K562 (cell line): Measurements from ENCODE around the gene ANXA8.
"Not testable (repeated sequence)": the region's sequence is repeated elsewhere in the genome, so short reads cannot be mapped to it uniquely, and the experiment has no call there.

ENCODE experiments used
- FOXM1 ChIP-seq, 2 experiments: fragments of 450-650 bp in 1 of 2; sonication (generic) in 1 of 2; formaldehyde crosslinking in 1 of 2; IDR thresholded peaks; 2 replicates each; pipeline versions ENCODE4 v1.6.1 to v1.9.0; 2017 to 2022; ENCODE audit warnings: low read depth in 2 of 2, mild to moderate bottlenecking in 2 of 2, missing genetic modification reagents in 1 of 2, moderate library complexity in 1 of 2
- HMG20B ChIP-seq: fragments of 250-450 bp; sonication (Bioruptor Pico); IDR thresholded peaks from 2 replicates; pipeline ENCODE4 v1.5.0; 2021; ENCODE audit warnings: mild to moderate bottlenecking
- HNRNPL ChIP-seq: fragments of 200-400 bp; formaldehyde crosslinking; IDR thresholded peaks from 2 replicates; pipeline ENCODE4 v1.6.1; 2017; ENCODE audit warnings: low read depth, mild to moderate bottlenecking, low read length
- NONO ChIP-seq, 2 experiments: fragments of 200-400 bp in 1 of 2; fragments of 450-650 bp in 1 of 2; formaldehyde crosslinking in 1 of 2; IDR thresholded peaks; 2 replicates each; pipeline ENCODE4 v1.6.1; 2017; ENCODE audit warnings: low read depth in 2 of 2, mild to moderate bottlenecking in 2 of 2, moderate library complexity in 2 of 2, low read length in 1 of 2
- PHB2 ChIP-seq: fragments of 450-650 bp; IDR thresholded peaks from 2 replicates; pipeline ENCODE4 v1.6.1; 2017; ENCODE audit warnings: low read depth
- POLR2AphosphoS5 ChIP-seq: IDR thresholded peaks from 2 replicates; pipeline ENCODE4 v1.6.1; 2011; ENCODE audit warnings: mild to moderate bottlenecking, low read depth, low read length, moderate library complexity; ENCODE audit not compliant: control insufficient read depth, insufficient read depth
- RNF2 ChIP-seq: sonication (generic); IDR thresholded peaks from 2 replicates; pipeline ENCODE4 v1.6.1; 2016
- TCF7 ChIP-seq: sonication (generic); IDR thresholded peaks from 2 replicates; pipeline ENCODE4 v1.6.1; 2016; ENCODE audit warnings: antibody characterized with exemption, borderline replicate concordance
- ZNF408 ChIP-seq: fragments of 250-450 bp; sonication (Bioruptor Pico); IDR thresholded peaks from 2 replicates; pipeline ENCODE4 v1.4.0; 2020; ENCODE audit warnings: low read depth, mild to moderate bottlenecking, moderate library complexity
- TF ChIP-seq, protein P1 (sequence below), 3 experiments: IDR thresholded peaks in 2 of 3; conservative IDR thresholded peaks in 1 of 3; 2 replicates each; pipeline ENCODE4 v1.5.1; 2011 to 2012; ENCODE audit warnings: low read length in 3 of 3, mild to moderate bottlenecking in 3 of 3, control low read depth in 2 of 3, improper control_type of control experiment in 1 of 3, inconsistent platforms in 1 of 3, low read depth in 1 of 3, mixed read lengths in 1 of 3, moderate library complexity in 1 of 3; ENCODE audit not compliant: insufficient read depth in 2 of 3

DNA sequence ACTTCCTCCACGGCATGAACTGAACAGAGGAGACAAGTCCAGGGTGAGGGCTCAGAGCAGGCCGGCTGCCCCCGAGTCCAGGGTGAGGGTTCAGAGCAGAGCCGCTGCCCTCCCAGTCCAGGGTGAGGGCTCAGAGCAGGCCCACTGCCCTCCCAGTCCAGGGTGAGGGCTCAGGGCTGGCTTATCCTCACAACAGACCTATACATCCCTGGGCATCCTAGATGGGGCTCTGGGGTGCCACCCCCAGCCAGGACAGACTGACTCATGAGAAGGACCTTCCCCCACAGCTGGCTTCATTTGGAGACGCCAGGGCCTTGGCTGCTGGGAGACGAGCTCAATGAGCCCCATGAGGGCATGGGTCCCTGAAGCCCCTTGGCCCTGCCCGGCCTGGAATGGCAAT lies 5.7 kb upstream of the ANXA8 start:
- TF ChIP-seq HNRNPL; FOXM1 (IDR thresholded peaks at IDR 0.05; ENCODE audit: low read depth); FOXM1 (CRISPR knock-in tag; IDR thresholded peaks at IDR 0.05; ENCODE audit: low read depth); NONO (IDR thresholded peaks at IDR 0.05; ENCODE audit: low read depth in 2 of 2, low read length in 1 of 2); ZNF408 (CRISPR knock-in tag); HMG20B (CRISPR knock-in tag); RNF2; POLR2AphosphoS5; PHB2; TCF7: not testable (repeated sequence)
- TF ChIP-seq, protein P1, sequence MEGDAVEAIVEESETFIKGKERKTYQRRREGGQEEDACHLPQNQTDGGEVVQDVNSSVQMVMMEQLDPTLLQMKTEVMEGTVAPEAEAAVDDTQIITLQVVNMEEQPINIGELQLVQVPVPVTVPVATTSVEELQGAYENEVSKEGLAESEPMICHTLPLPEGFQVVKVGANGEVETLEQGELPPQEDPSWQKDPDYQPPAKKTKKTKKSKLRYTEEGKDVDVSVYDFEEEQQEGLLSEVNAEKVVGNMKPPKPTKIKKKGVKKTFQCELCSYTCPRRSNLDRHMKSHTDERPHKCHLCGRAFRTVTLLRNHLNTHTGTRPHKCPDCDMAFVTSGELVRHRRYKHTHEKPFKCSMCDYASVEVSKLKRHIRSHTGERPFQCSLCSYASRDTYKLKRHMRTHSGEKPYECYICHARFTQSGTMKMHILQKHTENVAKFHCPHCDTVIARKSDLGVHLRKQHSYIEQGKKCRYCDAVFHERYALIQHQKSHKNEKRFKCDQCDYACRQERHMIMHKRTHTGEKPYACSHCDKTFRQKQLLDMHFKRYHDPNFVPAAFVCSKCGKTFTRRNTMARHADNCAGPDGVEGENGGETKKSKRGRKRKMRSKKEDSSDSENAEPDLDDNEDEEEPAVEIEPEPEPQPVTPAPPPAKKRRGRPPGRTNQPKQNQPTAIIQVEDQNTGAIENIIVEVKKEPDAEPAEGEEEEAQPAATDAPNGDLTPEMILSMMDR (IDR thresholded peaks at IDR 0.05 in 2 of 3, conservative IDR thresholded peaks at IDR 0.05 in 1 of 3; ENCODE audit: insufficient read depth in 2 of 3, low read depth in 1 of 3, low read length in 3 of 3): not testable (repeated sequence)
